ENCODE results near the gene MAGI1. TPM values are rescaled to one million over a fixed set of nuclear protein-coding genes. Genes with fewer than 3 reads are reported as not detected.
A peak's percentile ranks its signal among the peaks of the same experiment; 100 is the strongest.

Gene MAGI1
- total and polyA plus RNA-seq, 7 donors: 10.2 to 54.0 (median 29.8) TPM

DNA sequence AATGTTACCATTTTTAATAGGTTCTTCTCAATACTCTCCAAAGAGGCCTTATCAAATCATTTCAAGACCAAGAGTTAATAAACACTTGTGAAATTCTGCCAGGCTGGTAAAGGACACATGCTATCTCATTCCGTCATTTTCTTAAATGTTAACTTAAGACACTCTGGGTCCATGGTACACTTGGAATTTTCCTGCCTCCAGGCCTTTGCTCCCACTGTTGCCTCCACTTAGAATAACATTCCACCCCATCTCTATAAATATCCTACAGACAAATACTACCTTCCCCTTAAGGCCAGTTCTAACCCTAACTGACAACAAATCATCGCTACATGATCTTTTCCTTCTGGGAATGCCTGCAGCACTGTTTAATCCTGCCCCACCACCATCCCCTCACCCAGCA is 24.1 kb downstream of the MAGI1 start:
- Histone ChIP-seq H3K36me3 (no peaks in the 10 kb centered on the region), H3K9me3 (no peaks in the 10 kb centered on the region), H3K4me3 (no peak overlapping the region), H3K4me1 (peaks cover 0 to 16% (median 10%) of the 10 kb centered on the region in 4 donors), H3K27ac (no peak overlapping the region), H3K27me3 (no peaks in the 10 kb centered on the region)
- TF ChIP-seq, protein P1, sequence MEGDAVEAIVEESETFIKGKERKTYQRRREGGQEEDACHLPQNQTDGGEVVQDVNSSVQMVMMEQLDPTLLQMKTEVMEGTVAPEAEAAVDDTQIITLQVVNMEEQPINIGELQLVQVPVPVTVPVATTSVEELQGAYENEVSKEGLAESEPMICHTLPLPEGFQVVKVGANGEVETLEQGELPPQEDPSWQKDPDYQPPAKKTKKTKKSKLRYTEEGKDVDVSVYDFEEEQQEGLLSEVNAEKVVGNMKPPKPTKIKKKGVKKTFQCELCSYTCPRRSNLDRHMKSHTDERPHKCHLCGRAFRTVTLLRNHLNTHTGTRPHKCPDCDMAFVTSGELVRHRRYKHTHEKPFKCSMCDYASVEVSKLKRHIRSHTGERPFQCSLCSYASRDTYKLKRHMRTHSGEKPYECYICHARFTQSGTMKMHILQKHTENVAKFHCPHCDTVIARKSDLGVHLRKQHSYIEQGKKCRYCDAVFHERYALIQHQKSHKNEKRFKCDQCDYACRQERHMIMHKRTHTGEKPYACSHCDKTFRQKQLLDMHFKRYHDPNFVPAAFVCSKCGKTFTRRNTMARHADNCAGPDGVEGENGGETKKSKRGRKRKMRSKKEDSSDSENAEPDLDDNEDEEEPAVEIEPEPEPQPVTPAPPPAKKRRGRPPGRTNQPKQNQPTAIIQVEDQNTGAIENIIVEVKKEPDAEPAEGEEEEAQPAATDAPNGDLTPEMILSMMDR (IDR thresholded peaks at IDR 0.05): no peak
- intact Hi-C loops (cut with DNase I): no loop called here
- WGBS, 2 donors: 47 to 88% methylated on average over 2 of the region's 2 CpGs
- DNase-seq: no peak

DNA sequence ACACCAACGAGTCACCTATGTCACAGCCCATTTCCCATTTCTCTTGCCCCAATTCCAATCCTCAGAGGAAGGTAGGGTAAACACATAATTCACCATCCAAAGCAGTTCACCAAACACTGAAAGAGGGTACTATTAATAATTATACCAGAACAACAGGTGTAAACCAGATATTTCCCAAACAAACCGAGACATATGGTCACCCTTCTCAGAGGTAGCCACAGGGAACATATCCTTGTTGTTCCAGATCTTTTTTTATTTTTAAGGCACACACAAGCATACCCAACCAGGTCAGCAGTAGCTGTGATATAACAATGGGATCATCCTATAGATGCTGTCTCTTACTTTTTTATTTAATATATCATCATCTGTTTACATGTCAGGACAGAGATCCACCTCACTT is 24.7 kb downstream of the MAGI1 start:
- Histone ChIP-seq H3K4me1 (peaks cover 0 to 16% (median 10%) of the 10 kb centered on the region in 4 donors), H3K4me3 (no peak overlapping the region), H3K36me3 (no peaks in the 10 kb centered on the region), H3K27ac (no peak overlapping the region), H3K9me3 (no peaks in the 10 kb centered on the region), H3K27me3 (no peaks in the 10 kb centered on the region)
- WGBS, 2 donors: 84 to 89% methylated on average over 2 of the region's 2 CpGs
- intact Hi-C loops (cut with DNase I): no loop called here
- TF ChIP-seq POLR2AphosphoS5 (IDR thresholded peaks at IDR 0.05): no peak
- TF ChIP-seq, protein P1 (IDR thresholded peaks at IDR 0.05): no peak
- no peak for TF ChIP-seq POLR2A (IDR thresholded peaks at IDR 0.05)
- no peak for TF ChIP-seq EP300 (IDR thresholded peaks at IDR 0.05)
- no peak for DNase-seq

DNA sequence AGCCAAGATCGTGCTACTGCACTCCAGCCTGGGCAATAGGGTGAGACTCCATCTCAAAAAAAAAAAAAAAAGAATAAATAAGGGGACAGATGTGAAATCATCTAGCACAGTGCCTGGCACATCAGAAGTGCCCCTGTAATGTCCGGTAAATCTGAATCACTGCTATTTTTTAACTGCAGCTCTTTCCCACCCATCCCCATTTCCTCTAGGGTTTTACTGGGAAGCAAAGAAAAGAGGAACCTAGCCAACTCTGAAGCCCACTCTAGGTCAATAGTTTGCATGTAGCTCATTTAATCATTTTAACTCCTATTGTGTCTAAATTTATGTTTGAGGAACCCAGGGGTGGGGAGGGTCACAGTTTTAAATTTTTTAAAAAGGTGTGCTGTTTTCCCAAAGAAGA is 26.0 kb downstream of the MAGI1 start:
- intact Hi-C loops (cut with DNase I): no loop called here
- Histone ChIP-seq H3K27ac (no peak overlapping the region), H3K36me3 (no peaks in the 10 kb centered on the region), H3K4me3 (no peak overlapping the region), H3K4me1 (peaks cover 0 to 16% (median 10%) of the 10 kb centered on the region in 4 donors), H3K9me3 (no peaks in the 10 kb centered on the region), H3K27me3 (no peaks in the 10 kb centered on the region)
- TF ChIP-seq POLR2AphosphoS5 (IDR thresholded peaks at IDR 0.05) (no peak), POLR2A (IDR thresholded peaks at IDR 0.05) (no peak), EP300 (IDR thresholded peaks at IDR 0.05) (no peak)
- TF ChIP-seq, protein P1 (IDR thresholded peaks at IDR 0.05): no peak
- DNase-seq: no peak
- WGBS, 2 donors: 73 to 86% methylated on average over 2 of the region's 2 CpGs

DNA sequence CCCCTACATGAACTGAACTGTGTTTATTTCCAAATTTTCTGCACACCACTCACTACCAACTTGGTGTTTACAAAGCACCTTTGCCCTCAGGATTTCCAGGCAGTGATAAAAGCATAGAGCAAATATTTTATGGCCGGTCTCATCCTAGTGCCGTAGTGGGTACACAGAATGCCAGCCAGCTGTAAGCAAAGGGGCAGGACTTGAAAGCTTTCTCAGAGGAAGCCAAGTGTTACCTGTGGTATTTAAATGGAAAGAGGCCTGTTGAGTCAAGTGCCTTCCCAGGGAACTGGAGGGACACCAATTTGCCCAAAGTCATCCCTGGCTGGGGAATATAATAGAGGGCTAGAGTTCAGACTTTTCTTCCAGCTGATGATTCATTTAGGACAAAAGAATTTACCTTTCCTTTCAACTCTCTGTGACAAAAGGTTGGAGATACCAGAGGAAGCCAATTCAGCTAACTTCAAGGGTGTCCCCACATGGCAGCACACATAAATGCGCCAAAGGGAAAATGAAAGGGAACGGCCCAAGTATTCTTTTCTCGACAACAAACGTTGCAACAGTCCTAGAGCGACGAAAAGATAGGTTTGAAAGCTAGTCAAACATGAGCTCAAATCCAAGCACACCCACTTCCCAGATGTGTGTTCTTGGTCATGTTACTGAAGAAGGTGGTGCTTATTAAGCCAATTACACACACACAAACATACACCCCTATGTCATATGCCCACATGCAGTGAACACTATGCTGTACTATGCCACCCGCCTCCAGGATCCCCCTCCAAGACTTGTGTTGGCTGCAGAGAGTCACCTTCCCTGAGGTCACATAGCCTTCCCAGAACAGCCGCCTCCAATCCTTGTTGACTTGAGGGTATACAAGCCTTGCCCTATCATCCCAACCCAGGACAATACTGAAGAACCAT is 27.7 kb downstream of the MAGI1 start:
- intact Hi-C loops (cut with DNase I): no loop called here
- no peak for DNase-seq

DNA sequence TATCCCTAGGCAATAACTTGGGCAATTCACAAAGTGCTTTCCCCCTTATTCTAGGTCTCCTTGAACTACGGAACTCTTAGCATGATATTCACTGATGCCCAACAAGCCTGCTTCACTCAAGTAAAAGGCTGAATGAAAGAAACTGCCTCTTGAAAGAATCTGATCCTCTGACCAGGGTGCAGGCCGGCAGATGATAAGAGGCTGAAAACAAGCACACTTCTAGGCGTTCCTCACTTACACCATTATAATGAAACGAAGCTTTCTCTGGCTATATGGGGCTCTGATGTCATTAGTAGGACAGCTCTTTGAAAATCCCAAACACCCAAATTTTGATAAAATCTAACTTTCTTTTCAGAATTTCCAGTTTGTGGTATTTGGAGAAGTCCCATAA is 28.4 kb downstream of the MAGI1 start:
- H3K27me3 ChIP-seq: no peaks in the 10 kb centered on the region
- no peaks in the 10 kb centered on the region for H3K9me3 ChIP-seq
- no peak overlapping the region for H3K4me3 ChIP-seq
- no peak for DNase-seq
- H3K36me3 ChIP-seq: no peaks in the 10 kb centered on the region
- TF ChIP-seq, protein P1 (IDR thresholded peaks at IDR 0.05): no peak
- TF ChIP-seq POLR2AphosphoS5 (IDR thresholded peaks at IDR 0.05) (no peak), POLR2A (IDR thresholded peaks at IDR 0.05) (no peak), EP300 (IDR thresholded peaks at IDR 0.05) (no peak)
- 91 to 92% methylated on average over 4 of the region's 4 CpGs for WGBS, 2 donors
- peaks cover 0 to 16% (median 6%) of the 10 kb centered on the region in 4 donors for H3K4me1 ChIP-seq
- no peak overlapping the region for H3K27ac ChIP-seq
- intact Hi-C loops (cut with DNase I): no loop called here

More for the DNA sequence above, 27.7 kb downstream of the MAGI1 start:
- H3K27ac ChIP-seq: peak overlapping the region in 1 of 4 donors; percentile 52
- TF ChIP-seq POLR2AphosphoS5 (IDR thresholded peaks at IDR 0.05): no peak
- H3K9me3 ChIP-seq: no peaks in the 10 kb centered on the region
- peaks cover 0 to 16% (median 8%) of the 10 kb centered on the region in 4 donors for H3K4me1 ChIP-seq
- no peaks in the 10 kb centered on the region for H3K36me3 ChIP-seq
- H3K27me3 ChIP-seq: no peaks in the 10 kb centered on the region
- H3K4me3 ChIP-seq: no peak overlapping the region
- WGBS, 2 donors: 84 to 87% methylated on average over 10 of the region's 10 CpGs
